ENCODE data around the gene FILIP1.

Gene FILIP1

DNA sequence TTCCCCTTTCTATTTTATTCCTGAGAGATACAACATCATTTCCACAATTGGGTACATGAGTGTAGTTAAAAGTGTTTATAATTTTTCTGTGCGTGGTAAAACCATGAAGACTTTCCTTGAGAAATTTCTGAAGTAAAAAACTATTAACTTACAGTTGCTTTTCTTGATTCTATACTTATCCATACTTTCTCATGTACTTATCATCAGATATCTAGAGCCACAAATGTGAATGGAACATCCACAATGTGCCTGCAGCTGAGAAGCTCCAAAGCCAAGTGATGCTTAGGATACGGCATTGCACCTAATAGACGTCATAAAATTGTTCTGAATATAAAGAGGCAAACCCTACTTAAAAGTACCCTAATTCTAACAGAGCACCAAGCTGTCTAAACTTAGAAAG lies 2.9 kb downstream of the FILIP1 start:
- Histone ChIP-seq H3K9me3 (ENCODE audit: insufficient read depth, low read length) (no peaks in the 10 kb centered on the region), H3K9ac (ENCODE audit: low read length) (no peak overlapping the region), H3K36me3 (replicated peaks; ENCODE audit: low read depth, low read length) (no peaks in the 10 kb centered on the region), H2AFZ (ENCODE audit: low read depth, low read length) (no peak overlapping the region), H3K27me3 (ENCODE audit: low read depth, low read length) (no peaks in the 10 kb centered on the region), H3K4me1 (ENCODE audit: low read length) (peaks cover 38% of the 10 kb centered on the region), H3K79me2 (ENCODE audit: low read length) (no peaks in the 10 kb centered on the region), H3K4me2 (ENCODE audit: low read length) (no peak overlapping the region), H3K27ac (ENCODE audit: low read length) (no peak overlapping the region), H4K20me1 (ENCODE audit: insufficient read depth, low read length) (no peaks in the 10 kb centered on the region), H3K4me3 (ENCODE audit: low read length) (no peak overlapping the region)
- no peak for TF ChIP-seq EZH2phosphoT487 (IDR thresholded peaks at IDR 0.05; ENCODE audit: low read depth)
- TF ChIP-seq, protein P1, sequence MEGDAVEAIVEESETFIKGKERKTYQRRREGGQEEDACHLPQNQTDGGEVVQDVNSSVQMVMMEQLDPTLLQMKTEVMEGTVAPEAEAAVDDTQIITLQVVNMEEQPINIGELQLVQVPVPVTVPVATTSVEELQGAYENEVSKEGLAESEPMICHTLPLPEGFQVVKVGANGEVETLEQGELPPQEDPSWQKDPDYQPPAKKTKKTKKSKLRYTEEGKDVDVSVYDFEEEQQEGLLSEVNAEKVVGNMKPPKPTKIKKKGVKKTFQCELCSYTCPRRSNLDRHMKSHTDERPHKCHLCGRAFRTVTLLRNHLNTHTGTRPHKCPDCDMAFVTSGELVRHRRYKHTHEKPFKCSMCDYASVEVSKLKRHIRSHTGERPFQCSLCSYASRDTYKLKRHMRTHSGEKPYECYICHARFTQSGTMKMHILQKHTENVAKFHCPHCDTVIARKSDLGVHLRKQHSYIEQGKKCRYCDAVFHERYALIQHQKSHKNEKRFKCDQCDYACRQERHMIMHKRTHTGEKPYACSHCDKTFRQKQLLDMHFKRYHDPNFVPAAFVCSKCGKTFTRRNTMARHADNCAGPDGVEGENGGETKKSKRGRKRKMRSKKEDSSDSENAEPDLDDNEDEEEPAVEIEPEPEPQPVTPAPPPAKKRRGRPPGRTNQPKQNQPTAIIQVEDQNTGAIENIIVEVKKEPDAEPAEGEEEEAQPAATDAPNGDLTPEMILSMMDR (IDR thresholded peaks at IDR 0.05; ENCODE audit: low read depth, low read length): no peak

DNA sequence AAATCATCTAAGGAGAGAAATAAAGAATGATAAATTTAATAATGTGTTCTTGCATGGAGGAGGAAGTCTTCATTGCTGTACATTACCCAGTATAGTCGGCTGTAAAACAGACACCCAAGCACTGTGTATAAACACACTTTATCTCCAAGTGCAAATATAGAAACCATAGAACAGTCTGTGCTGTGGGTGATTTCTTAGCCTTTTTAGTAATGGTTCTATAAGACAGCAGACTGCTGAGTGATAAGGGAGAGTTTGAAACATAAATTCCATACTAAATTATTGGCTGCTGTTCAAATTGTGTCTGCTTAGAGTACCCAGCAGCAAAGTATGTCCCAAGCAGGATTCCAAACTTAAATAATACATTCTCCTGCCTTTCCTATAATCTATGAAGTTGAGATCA lies 4.6 kb downstream of the FILIP1 start:
- no peaks in the 10 kb centered on the region for H3K36me3 ChIP-seq (replicated peaks; ENCODE audit: low read depth, low read length)
- H3K4me3 ChIP-seq (ENCODE audit: low read length): no peak overlapping the region
- H3K27ac ChIP-seq (ENCODE audit: low read length): no peak overlapping the region
- H4K20me1 ChIP-seq (ENCODE audit: insufficient read depth, low read length): no peaks in the 10 kb centered on the region
- H3K9ac ChIP-seq (ENCODE audit: low read length): no peak overlapping the region
- TF ChIP-seq, protein P1 (IDR thresholded peaks at IDR 0.05; ENCODE audit: low read depth, low read length): no peak
- TF ChIP-seq EZH2phosphoT487 (IDR thresholded peaks at IDR 0.05; ENCODE audit: low read depth): no peak
- H3K27me3 ChIP-seq (ENCODE audit: low read depth, low read length): no peaks in the 10 kb centered on the region
- H3K4me1 ChIP-seq (ENCODE audit: low read length): peaks cover 21% of the 10 kb centered on the region
- no peaks in the 10 kb centered on the region for H3K9me3 ChIP-seq (ENCODE audit: insufficient read depth, low read length)
- H3K79me2 ChIP-seq (ENCODE audit: low read length): no peaks in the 10 kb centered on the region
- no peak overlapping the region for H3K4me2 ChIP-seq (ENCODE audit: low read length)
- no peak overlapping the region for H2AFZ ChIP-seq (ENCODE audit: low read depth, low read length)

DNA sequence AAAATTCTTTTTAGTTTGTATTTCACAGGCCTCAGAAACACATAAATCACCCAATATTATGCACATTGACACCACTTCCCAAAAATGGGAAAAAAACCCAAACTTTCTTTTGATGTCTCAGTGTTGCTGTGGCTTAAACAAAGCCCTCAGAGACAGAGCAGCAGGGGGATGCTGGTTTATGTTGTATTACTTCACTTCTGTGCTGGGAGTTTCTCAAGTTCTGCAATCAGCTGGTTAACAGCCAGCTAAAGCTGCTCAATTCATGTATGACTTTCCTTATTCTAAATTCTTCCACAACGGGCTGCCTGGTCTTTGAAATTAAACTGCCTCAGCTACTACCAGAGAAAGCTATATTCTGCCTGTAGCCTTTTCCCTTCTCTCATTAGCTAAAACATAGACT lies 5.6 kb downstream of the FILIP1 start:
- no peaks in the 10 kb centered on the region for H3K27me3 ChIP-seq (ENCODE audit: low read depth, low read length)
- no peaks in the 10 kb centered on the region for H3K79me2 ChIP-seq (ENCODE audit: low read length)
- no peak overlapping the region for H2AFZ ChIP-seq (ENCODE audit: low read depth, low read length)
- no peak overlapping the region for H3K9ac ChIP-seq (ENCODE audit: low read length)
- no peaks in the 10 kb centered on the region for H4K20me1 ChIP-seq (ENCODE audit: insufficient read depth, low read length)
- no peak for TF ChIP-seq EZH2phosphoT487 (IDR thresholded peaks at IDR 0.05; ENCODE audit: low read depth)
- H3K36me3 ChIP-seq (replicated peaks; ENCODE audit: low read depth, low read length): no peaks in the 10 kb centered on the region
- H3K4me2 ChIP-seq (ENCODE audit: low read length): no peak overlapping the region
- H3K4me1 ChIP-seq (ENCODE audit: low read length): peaks cover 18% of the 10 kb centered on the region
- no peak overlapping the region for H3K27ac ChIP-seq (ENCODE audit: low read length)
- no peaks in the 10 kb centered on the region for H3K9me3 ChIP-seq (ENCODE audit: insufficient read depth, low read length)
- H3K4me3 ChIP-seq (ENCODE audit: low read length): no peak overlapping the region

DNA sequence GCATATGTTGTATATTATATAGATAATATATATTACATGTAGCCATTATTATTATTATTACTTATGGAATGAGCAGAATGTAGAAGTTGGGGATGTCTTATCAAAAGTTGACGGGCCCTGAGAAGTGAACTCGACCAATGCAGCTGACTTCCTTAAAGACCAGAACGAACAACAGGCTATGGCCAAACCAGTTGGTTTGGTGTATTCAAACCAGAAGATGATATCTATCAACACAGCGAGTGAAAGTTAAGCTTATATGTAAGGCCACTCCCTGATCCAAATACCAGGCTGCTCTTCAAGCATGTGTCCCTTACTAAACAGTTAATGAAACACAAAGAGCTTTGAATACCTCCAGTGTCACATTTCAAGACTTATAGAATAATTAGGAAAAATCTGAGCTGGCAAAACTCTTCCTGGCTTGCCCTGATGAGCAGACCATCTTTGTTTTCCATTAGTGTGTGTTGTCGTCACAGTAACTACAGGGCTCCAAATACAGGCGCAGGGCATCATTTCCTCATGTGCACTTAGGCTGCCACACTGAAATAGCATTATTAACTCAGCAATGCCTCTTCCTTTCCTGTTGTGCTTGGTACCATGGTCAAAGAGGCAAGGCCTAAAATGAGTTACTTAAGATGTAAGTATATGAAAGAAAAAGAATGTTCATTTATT lies 6.6 kb downstream of the FILIP1 start:
- no peak overlapping the region for H2AFZ ChIP-seq (ENCODE audit: low read depth, low read length)
- no peaks in the 10 kb centered on the region for H3K27me3 ChIP-seq (ENCODE audit: low read depth, low read length)
- no peaks in the 10 kb centered on the region for H4K20me1 ChIP-seq (ENCODE audit: insufficient read depth, low read length)
- H3K4me3 ChIP-seq (ENCODE audit: low read length): no peak overlapping the region
- no peaks in the 10 kb centered on the region for H3K9me3 ChIP-seq (ENCODE audit: insufficient read depth, low read length)
- peaks cover 7% of the 10 kb centered on the region for H3K4me1 ChIP-seq (ENCODE audit: low read length)
- no peak overlapping the region for H3K4me2 ChIP-seq (ENCODE audit: low read length)
- no peak overlapping the region for H3K27ac ChIP-seq (ENCODE audit: low read length)
- H3K9ac ChIP-seq (ENCODE audit: low read length): no peak overlapping the region
- TF ChIP-seq, protein P1 (IDR thresholded peaks at IDR 0.05; ENCODE audit: low read depth, low read length): no peak
- TF ChIP-seq EZH2phosphoT487 (IDR thresholded peaks at IDR 0.05; ENCODE audit: low read depth): no peak
- H3K79me2 ChIP-seq (ENCODE audit: low read length): no peaks in the 10 kb centered on the region
- no peaks in the 10 kb centered on the region for H3K36me3 ChIP-seq (replicated peaks; ENCODE audit: low read depth, low read length)

Data from OCI-LY3 (cell line).